NCI-H128 (cell line): ENCODE data around the gene AKAP8.
"Not testable (repeated sequence)": the region's sequence is repeated elsewhere in the genome, so short reads cannot be mapped to it uniquely, and the experiment has no call there.

Experiments
- DNase-seq: peaks from one replicate; lab custom pipeline; 2025; ENCODE audit not compliant: unreplicated experiment; lab: John Stamatoyannopoulos, UW

AKAP8 gene

DNA sequence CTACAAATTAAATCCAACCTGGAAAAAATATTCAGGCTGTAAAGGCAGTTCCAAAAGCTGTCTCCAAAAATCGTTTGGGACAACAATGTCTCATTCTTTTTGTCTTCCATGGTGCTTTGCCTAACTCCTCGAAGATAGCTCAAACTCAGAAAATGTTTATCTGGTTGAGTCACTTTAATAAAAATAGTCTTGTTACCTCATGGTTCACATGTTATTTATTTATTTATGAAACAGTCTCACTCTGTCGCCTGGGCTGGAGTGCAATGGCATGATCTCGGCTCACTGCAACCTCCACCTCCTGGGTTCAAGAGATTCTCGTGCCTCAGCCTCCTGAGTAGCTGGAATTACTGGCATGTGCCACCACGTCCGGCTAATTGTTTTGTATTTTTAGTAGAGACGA lies 42.4 kb downstream of the AKAP8 start:
- DNase-seq, result no peak

DNA sequence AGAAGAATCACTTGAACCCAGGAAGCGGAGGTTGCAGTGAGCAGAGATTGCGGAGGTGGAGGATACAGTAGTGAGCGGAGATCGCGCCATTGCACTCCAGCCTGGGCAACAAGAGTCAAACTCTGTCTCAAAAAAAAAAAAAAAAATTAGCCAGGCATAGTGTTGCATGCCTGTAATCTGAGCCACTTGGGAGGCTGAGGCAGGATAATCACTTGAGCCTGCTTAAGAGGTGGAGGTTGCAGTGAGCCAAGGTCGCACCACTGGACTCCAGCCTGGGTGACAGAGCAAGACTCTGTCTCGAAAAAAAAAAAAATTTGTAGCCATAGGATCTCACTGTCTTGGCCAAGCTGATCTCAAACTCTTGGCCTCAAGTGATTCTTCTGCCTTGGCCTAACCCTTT lies 43.6 kb downstream of the AKAP8 start:
- not testable (repeated sequence) for DNase-seq

DNA sequence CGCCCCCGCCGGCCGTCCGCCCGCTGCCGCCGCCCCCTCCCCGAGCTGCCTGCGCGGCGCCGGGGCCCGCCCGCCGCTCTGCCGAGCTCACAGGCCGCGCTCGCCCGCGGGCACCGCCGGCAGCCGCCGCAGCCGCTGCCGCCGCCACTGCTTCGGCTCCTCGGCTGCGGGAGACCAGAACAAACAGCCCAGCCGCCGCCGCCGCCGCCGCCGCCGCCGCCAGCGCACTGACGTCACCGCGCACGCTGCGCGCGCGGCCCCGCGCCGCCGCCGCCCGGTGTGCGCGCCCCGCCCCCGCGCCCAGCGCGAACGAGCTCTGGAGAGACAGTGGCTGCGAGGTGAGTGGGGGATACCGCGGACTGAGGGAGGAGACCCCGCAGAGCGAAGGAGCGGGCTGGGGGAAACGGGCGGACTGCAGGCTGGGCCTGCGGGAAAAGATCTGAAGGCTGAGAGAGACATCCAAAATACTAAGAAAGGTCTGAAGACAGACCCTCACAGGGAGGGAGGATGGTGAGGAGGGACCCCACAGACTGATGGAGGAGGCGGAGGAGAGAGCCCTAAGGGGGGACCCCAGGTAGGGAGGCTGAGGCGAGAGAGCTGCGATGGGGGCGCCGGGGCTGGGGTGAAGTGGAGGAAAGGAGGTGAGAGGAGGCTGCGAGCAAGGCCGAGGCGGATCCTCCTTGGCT lies 47.1 kb downstream of the AKAP8 start, which contains the start of gene BRD4:
TSS of gene BRD4 (minus strand) at position 229 of the 686 bp plus-strand sequence. CDS start 59,440 bp downstream, outside the sequence.
- DNase-seq, result peak; percentile 38

DNA sequence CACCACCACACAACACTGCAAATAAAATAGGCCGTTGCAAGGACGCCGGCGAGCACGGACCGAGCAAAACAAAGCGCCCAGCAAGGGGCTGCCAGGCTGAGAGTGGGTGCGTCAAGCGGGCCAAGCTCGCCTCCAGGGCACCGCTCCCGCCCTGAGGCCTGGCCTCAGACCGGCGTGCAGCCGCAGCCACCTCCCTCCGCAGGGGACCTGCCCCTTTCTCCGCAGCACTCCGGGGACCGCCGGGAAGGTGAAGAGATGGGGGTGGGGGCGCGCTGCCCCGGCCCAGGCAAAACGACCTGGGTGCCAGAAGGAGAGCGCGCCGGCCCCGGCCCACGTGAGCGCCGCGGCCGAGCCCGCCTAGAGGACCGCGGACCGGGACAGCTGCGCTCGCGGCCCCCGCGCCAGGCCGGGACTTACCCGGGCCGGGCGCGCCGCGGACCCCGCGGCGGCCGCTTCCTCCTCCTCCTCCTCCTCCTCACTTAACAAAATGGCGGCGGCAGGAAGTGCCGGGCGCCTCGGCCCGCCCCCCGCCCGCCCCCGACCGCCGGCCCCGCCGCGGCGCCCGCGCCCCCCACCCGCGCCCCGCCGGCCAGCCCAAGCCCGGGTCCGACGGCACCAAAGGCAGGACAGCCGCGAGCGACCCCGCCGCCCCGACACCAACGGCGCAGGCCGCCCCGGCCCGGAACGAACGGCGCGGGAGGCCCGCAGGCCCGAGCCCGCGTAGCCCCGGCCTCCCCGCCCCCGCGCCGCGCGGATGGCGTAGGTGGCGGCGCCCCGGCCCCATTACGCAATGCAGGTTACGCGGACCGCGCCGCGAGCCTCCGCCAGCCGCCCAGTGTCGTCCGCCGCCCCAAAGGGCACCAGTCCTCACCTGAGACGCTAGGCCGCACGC lies 47.9 kb downstream of the AKAP8 start:
- no peak for DNase-seq

DNA sequence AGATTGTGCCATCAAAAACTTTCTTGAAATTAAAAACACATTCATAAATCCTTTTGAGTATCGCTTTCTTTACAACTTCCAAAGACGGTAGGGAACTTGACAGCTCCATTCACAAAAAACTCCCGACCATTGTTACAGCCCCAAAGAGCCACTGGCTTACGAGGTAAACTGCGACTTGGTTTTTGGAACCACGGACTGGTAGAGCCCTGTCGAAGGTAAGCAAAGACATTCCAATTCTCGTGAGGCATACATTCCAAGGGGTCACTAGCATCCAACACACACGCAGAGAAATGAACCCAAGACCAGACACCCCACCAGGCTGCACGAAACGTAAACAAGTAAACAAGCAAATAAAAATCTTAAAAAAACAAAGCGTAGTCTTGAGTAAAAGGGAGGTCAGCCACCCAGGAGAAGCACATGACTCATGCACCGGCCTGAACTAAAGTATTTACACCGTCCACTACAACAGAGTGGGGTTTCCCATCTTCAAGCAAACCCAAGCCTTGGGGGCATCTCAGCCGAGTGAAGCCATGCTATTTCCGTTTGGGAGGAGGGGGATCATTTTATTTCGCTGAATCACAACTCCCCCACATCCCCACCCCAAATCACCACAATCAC lies 48.7 kb downstream of the AKAP8 start:
- DNase-seq, result no peak

DNA sequence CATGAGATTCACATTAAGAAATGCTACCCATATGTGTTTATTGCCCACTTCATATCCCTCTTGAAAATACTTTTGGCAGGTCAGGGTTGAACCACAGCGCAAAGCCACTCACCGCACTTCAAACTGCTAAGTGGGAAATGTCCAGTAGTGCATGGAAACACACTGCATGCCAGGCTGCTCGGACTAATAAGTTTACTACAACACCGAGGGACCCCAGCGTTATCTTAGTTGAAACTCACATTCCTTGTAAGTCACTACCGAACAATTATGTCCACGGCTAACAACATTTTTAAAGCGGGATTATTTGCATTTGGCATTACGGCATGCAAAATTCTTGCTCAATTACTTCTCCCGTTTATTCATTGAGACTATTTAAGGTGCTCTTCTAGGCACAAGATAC lies 51.3 kb downstream of the AKAP8 start:
- DNase-seq, result no peak

DNA sequence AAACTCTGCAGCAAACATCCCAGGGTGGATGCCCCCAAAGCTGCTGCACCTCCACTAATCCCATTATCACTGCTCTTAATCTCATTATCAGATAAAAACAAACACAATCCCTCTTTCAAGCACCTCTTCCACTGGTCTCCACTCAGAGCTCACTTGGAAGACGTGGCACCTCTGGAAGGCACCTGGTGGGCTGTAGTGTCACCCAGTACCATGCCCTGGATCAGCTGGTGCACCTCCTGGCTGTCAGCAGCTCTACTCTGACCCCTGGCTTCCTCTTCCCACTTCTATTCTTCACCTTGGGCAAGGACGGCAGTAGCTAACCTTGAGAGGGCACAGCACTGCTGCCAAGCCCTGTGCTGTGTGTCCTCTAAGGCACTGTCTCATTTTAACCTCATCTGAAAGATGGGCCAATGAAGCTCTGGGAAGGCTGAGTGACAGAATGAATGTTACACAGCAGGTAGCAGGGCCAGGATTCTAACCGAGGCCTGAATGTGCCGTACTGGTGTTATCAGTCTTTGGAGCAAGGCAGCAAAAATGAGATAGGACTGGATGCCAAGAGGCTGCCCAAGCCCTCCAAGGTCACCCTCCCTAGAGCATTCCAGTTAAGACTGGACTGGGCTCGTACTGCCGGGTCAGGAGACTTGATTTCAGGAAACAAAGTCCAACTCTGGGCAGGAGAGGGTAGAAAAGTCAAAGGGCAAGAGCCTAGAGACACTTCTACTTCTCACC lies 54.6 kb downstream of the AKAP8 start:
- DNase-seq, result no peak

DNA sequence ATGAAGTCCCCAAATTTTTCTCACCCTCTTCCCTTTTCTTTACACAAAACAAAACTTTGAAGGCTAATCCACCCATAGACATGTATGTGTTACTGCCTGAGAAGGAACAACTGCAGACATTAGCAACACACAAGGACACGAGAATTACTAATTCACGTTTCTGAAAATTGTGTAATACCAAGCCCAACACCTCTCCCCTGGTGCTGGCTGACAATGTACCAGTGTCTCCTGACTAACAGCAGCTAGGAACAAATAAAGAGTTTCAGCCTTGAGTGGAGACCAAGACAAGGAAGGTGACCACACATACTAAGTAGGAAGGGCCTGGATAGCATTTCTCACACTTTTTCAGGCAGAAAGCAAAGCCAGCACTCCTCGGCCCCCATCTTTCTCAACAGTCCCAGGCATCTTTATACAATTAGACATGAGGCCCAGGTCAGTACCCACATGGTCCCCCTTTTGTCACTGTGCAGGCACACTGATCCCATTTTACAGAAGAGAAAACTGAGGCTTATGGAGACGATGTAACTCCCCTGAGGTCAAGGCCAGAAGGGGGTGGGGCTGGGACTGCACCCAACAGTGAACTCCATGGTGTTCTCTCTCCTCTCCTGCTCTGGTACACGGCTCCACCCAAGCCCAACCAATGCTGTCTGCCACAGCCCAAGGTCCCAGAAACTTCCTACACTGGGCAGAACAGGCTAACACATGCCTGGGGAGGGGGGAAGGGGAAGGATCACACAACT lies 55.9 kb downstream of the AKAP8 start:
- no peak for DNase-seq

DNA sequence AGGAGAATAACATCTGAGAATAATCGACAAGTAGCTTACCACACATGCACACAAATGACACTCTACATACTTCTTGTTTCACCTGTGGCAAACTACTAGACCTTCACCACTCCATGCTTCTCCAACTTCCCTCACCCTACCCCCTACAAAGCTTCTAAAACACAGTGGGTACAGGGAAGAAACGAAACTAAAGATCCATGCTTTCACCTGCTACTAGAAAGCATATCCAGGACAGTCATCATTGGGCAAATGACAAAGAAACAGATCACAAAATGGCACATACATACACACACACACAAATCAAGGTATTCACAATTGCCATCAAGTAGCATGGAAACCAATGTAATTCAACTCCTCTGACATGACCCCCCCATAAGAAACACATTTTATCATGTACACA lies 57.8 kb downstream of the AKAP8 start:
- no peak for DNase-seq

DNA sequence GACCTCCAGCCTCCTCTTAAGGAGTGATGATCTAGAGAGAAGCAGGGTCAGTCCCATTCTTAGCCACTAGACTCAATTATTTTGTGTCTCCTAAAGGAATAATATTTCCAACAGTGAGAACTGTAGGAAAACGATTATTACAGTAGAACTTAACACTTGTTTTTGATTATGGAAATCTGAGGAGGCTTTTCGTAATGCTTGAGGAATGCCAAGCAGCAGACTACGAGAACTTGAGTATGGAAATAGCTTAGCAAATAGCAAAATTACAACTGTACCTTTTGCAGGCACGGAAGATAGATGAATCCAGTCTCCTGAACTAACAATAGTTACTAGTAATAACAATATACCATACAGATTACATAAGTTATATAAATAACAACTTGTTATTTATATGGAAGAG lies 59.5 kb downstream of the AKAP8 start:
- no peak for DNase-seq

DNA sequence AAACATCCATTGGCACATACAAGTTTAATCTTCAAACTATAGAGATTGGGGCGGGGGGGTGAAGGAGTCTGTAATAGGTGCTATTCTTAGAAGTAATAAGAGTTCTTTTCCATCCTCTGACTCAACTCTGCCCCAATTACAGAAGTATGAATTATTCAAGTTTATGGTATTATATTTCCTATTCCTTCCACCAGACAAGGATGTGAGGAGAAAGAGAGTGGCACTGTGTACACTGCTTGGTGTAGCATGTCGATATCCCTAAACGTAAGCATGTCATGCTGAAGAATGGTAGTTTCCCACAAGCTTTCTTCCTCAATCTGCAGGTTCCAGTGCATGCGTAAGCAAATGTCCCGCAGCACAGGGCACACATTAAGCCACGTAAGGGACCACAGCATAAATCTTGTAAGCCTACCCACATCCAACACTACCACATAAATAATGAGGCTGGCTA lies 61.3 kb downstream of the AKAP8 start:
- DNase-seq, result no peak

DNA sequence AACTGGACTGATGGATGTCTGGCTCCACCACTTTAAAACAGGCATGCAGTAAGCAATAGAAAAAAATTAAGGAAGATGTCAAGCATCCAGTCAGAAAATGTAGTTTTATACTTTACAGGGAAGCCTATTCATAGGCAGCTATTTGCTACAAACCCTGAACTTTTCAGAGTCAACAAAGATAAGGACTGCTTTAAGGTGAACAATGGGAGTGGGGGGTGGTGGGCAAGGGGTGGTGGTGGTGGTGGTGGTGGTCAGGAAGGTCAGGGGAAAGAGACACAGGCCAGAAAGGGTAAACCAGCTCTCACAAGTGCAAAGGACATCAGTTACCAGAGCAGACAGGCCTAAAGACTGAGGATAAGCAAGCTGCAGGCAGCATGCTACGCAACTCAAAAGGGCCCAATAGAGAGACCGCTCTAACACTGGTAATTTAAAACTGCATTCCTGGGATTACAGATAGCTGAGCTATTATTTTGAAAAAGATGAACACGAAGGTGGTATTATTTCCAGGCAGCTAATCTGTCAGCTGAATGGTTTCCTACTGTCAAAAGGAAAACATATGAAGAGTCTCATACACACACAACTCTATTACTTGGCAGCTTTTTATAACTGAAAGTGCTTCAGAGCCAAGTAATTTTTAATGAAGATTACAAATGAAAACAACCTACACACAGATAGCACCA lies 62.1 kb downstream of the AKAP8 start:
- DNase-seq, result no peak

DNA sequence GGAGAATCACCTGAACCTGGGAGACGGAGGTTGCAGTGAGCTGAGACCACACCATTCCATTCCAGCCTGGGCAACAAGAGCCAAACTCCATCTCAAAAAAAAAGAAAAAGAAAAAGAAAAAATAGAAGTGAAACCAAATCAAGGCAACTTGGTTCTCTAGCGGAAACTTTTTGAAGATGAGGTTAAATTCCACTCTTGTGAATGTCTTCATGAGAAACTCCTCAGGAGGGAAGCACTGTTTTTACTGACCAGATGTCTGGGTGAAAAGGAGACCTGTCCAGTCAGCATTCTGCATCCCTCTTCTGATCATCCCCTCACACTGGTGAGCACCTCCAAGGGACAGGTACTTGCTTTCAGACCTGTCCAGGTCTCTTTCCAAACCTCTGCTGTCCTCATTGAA lies 63.1 kb downstream of the AKAP8 start:
- DNase-seq, result no peak

DNA sequence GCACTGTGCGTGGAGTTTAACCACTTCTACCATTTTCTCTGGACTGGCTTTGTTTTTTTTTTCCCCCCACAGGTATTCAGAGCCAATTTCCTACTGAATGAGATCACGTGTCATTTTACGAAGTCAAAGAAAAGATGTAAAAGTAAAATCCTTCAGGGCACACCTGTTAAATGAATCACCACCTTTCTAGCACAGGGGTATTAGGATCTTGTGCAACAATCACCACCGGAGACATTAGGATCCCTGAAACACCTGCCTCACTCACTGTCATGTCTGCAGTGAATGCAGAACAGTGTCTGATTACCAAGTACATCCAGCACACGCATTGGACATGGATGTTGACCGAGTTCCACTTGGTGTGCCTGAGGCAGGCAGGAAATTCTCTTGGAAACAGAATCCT lies 64.5 kb downstream of the AKAP8 start:
- DNase-seq, result no peak

DNA sequence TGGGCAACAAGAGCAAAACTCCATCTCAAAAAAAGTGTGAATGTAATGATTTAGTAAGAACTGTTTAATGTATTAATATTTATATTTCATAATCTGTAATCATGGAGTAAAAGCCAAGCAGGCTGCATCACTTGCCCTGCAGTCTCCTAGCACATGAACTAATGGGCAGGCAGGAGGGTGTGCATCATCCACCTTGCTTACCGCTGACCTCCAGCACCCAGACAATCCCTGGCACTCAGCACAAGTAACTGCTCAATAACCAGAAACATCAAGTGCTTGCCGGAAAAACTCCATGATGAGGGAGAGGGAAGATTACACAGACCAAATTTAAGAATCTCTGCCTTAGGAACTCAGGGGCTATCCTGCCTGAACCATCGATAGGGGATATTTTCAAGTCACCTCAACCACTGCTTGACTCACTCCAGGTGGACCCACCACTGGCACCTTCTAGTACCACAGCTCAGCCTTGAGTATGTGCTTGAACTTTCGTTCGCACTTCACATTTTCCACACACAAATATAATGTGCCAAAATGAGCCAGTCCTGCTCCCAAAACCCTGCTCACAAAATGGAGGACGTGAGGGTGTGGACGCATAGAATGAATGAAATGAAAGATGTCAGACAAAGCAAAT lies 65.8 kb downstream of the AKAP8 start:
- no peak for DNase-seq

DNA sequence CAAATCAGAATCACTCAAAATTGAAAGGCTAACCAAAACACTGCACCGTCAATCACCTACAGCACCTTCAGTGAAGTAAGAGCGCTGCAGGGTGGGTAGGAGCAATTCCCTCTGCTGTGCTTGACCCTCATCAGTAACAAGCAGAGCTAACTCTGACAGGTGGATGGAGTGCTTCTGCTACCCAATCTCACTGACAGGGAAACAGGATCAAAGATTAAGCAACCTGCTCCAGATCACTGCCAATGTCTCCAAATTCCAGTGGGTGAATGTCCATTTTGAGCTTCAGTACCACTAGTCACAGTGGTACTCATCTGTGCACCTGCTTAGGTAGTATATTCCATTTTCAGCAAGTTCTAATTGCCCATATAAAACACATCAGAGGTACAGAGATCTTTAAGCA lies 72.4 kb downstream of the AKAP8 start:
- no peak for DNase-seq

DNA sequence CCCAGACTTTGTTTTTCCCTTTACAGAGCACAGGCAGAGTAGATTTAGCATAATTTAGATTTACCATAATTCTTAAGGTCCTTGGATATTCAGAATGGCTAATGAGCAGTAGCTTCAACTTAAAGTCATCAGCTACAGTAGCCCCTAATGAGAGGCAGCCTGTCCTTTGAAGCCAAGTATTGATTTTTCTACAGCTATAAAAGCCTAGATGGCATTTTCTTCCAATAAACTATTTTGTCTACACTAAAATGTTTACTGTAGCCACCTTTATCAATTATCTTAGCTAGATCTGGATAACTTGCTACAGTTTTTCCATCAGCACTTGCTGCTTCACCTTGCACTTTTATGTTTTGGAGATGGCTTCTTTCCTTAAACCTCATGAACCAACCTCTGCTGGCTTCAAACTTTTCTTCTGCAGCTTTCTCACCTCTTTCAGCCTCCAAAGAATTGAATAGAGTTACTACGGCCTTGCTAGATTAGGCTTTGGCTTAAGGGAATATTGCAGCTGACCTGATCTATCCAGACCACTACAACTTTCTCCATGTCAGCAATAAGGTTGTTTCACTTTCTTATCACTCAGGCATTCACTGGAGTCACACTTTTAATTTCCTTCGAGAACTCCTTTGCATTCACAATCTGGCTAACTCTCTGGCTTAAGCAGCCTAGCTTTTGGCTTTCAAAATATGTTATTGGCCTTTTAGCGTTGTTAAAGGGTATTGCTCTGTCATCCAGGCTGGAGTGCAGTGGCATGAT lies 73.8 kb downstream of the AKAP8 start:
- DNase-seq, result no peak

DNA sequence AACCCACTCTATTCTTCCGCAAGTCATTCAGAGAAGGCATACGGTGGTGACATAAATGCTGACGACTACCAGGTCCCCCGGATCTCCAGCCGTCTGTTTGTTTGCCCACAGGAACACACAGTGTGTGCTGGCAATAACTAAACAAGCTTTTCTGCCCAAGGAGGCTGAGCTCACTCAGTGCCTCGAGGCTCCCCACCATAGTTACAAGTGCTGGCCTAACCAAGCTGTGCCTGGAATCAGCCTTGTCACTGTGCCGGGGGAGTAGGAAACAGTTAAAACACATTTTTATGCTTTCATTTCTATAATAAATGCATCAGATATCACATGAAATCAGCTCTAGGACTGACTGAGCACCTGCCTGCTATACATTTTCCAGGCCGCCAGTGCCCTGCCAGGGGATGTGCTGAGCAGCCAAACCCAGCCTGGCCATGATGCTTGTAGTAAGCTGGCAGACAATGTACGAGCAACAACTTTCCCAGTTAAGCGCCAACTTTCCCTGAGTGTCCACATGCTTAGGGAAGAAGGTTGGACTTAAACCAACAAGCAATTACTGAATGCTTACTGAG lies 75.4 kb downstream of the AKAP8 start:
- no peak for DNase-seq
